GM21447 (cell line): ENCODE results near the gene RNF187.

Experiments used
- ATAC-seq: cut with Tn5 transposase; IDR thresholded peaks from one replicate; pipeline ENCODE4 v1.9.1; 2021; ENCODE audit not compliant: unreplicated experiment

Gene RNF187

DNA sequence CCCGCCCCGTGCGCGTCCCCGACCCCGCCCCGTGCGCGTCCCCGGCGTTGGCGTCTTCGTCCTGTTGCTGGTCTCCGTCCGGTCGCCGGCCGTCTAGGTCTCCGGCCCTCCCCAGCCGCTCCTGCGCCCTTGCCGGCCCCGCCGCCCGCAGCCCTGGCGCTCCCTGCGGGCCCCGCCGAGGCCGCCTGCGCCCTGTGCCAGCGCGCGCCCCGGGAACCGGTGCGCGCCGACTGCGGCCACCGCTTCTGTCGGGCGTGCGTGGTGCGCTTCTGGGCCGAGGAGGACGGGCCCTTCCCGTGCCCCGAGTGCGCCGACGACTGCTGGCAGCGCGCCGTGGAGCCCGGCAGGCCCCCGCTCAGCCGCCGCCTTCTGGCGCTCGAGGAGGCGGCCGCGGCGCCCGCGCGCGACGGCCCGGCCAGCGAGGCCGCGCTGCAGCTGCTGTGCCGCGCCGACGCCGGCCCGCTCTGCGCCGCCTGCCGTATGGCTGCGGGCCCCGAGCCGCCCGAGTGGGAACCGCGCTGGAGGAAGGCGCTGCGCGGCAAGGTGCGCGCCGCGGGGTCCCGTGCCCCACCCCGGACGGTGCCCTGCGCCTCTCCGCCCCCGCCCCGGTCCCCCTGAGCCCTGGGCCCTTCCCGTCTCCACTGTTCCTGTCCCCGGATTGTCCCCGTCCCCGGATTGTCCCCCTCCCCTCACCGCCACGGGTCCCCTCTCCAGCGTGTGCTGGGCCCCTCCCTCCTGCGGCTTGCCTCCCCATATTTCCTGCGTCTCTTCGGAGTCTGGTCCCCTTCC is at the start of gene RNF187:
TSS of gene RNF187 (plus strand) at position 47 of the 789 bp plus-strand sequence.
- peak; percentile 59 for ATAC-seq

DNA sequence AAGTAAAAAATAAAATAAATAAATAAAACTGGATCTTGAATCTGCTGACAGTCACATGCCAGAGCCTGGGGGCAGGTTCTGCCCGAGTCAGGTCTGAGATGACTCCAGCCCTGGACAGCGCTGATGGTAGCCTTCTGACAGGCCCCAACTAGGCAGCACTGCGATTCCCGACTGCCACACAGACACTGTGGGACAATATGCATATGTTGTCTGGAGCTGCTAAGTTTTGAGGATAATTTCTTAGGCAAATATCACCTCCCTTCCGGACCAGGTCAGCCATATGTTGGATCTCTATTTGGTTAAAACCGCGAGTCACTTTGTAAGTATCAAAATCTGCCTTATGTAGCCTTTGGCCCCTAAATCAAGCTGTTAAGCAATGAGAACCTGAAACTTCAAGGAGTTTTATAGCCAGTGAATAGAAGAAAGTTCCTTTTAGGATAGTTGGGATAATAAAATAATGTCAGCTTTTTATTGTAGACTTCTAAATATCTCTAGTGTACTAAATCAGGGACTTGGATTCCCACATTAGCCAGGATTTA is 49.7 kb upstream of the RNF187 start:
- ATAC-seq: no peak

GRCh38 chr1:228438266-228438665 is 48.9 kb upstream of the RNF187 start:
- no peak for ATAC-seq

DNA sequence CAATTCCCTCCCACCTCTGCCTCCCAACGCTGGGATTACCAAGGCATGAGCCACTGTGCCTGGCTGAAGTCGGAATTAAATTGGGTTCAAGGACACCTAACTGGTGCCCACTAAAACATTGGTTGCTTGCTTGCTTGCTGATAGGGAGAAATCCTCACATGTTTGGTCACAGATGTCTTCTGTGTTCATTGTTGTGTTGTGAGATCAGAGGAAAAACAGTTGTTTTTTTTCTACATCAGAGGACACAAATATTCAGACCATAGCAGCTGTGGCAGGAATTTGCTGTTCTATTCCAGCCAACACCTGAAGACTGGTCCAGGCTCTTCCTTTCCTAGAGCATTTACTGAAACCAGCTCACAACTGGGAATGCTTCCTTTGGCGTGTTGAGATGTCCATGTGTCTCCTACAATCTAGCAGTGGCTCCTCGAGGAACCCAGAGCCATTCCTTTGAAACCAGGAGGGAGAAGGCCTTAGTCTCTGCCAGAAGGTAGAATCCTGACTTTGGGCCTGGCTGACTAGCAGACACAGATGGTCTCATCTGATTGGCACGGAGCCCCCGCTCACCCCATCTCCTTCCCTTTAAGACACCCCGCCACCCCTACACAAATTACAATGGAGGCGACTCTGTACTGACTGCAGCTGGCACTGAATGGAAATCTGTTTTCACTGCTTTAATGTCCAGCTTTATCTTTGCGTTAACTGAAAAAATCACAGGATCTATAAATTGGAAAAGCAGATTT is 46.3 kb upstream of the RNF187 start:
- ATAC-seq: no peak

DNA sequence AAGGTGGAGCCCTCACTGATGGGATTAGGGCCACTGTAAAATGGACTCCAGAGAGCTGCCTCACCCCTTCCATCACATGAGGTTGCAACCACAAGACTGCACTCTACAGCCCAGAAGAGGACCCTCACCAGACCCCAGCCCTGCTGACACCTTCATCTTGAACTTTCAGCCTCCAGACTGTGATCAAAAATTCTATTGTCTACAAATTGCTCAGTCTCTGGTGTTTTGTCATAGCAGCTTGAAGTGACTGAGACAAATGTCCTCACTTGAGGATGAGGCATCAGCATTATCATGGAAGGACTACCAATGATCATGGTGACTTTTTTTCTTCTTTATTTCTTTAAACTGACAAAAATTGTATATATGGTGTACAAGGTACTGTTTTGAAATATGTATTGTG is 43.8 kb upstream of the RNF187 start:
- ATAC-seq: no peak

DNA sequence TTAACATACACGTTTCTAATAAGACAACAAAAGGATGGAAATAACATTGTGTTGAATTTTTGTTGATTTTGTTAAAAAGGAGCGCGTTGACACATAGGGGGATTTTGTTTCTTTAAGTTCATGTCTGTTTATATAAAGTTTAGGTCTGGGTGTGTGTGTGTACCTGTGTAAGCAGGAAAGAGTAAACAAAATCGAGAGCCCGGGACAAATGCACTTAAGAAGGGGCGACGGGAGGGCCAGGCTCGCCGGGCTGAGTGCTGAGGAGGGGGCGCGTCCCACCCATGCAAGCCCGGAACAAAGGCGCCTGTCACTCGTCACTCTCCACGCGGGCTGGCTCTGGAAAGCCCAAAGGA is 41.7 kb upstream of the RNF187 start:
- ATAC-seq: no peak

- peak; percentile 77 for ATAC-seq
Observed at GRCh38 chr1:228445843-228446650, 41.1 kb upstream of the RNF187 start.

DNA sequence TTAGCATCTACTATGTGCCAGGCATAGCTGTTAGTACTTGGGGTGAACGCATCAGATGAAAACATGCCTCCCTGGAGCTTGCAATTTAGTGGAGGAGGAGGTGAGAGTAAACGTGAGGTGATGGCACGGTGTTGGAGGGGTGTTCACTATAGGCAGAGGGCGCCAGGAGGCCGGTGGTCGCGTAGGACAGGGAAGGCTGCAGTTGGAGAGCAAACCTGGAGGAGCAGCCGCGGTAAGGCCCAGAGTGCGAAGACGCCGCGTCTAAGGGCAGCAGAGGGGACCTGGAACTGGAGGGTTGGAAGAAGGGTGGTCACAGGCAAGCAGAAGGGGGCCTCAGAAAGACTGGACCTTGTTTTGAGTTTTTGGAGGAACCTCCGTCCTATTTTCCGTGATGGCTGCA is 40.3 kb upstream of the RNF187 start:
- no peak for ATAC-seq

GRCh38 chr1:228448372-228448771 is 38.8 kb upstream of the RNF187 start:
- no peak for ATAC-seq

DNA sequence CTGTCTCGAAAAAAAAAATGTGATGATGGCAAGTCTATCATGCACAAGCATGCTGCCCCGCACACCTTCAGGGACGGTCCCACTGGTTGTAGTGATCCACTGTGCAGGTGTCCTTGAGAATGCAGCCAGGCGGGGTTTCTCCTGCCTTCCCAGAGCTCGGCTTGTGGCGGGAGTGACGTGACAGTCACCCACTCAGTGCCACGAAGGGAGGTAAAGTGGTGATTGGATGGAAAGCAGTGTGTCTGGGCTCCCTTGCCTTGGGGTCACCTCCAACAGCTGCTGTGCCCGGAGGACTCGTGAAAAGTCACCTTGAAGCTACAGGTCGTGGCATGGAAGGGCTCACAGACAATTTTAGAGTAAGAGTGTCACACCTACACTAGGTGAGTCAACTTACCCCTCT is 37.0 kb upstream of the RNF187 start:
- no peak for ATAC-seq

GRCh38 chr1:228452194-228453021 is 34.8 kb upstream of the RNF187 start:
- ATAC-seq: no peak

DNA sequence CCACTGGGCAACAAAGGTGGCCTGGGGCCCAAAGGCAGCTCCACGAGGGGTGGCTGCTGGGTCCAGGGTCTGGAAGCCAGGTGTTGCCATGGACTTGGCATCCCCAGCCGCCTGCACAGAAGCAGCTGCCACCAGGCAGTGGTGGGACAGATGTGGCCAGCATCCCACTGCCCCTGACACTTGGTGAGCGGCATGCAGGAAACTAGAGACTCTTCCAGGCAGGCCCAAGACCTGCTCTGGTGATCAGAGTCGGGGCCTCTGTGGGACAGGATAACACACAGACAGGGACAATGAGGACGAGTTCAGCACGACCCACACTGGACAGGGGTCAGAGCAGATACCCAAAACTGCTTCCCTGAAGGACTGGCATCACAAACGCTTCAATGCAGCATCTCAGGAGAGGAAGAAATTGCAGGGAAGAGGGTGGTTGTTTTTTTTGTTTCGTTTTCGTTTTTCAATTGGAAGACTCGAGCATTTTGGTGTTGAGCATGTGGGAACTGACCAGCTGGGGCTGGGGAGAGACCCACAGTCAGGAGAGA is 34.1 kb upstream of the RNF187 start:
- no peak for ATAC-seq

DNA sequence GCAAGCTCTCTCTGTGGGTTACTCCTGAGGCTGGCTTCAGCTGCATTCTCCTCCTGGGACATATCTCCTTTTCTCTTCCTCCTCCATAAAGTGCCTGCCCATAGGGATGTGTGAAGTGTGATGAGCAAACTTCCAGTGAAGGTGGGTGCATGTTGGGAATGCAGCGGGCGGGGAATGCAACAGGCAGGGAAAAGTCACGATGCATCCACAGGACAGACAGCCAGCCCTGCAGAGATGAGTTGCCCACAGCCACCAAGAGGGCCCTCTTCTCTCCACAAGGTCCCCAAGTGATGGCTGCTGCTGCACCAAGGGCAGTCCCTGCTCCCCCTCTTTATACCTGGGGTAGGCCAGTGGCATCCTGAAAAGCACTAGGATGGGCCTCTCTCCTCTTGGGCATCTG is 33.6 kb upstream of the RNF187 start:
- no peak for ATAC-seq

DNA sequence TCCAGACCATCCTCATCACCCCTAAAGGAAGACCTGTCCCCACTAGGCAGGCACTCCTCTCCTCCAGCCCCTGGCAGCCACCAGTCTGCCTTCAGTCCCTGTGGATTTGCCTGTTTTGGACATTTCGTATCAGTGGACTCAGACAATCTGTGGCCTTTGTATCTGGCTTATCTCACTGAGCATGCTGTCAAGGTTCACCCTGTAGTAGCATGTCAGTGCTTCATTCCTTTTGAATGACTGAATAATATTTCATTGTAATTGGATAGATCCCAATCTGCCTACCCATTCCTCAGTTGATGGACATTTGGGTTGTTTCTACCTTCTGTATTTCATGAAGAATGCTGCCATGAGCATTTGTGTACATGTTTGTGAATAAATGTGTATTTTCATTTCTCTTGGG is 32.9 kb upstream of the RNF187 start:
- ATAC-seq: no peak

GRCh38 chr1:228455715-228456114 is 31.5 kb upstream of the RNF187 start:
- ATAC-seq: no peak

DNA sequence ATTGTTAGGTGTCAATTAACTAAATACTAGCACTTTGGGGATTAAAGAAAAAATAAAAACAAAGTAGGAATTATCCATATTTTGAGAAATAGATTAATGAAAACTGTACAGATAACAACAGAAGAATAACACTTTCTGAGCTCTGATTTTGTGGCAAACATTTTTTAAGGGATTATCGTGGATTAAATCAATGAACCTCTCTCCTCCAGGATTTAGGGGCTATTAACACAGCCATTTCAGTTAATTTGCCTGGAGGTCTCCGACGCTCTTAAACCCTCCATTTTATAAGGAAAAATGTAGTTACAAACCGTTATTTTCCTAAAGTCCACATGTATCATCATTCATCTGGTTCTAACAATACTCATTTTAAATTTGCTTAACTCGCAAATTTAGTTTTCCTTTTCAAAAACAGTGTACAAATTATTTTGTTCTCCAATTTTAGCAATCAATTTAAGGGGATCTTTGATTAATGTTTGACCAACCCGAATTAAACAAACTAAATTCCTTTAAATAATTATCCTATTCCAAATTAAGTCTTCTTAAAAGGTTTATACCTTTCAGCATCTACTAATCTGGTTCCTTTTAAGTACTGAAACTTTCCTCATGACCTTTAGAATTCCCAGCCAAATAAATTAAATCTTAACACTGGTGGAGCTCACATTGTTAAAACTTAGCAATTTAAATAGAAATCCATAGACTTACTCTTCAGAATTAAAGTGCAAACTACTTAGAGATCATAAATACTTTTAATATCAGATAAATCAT is 30.7 kb upstream of the RNF187 start:
- ATAC-seq: no peak

DNA sequence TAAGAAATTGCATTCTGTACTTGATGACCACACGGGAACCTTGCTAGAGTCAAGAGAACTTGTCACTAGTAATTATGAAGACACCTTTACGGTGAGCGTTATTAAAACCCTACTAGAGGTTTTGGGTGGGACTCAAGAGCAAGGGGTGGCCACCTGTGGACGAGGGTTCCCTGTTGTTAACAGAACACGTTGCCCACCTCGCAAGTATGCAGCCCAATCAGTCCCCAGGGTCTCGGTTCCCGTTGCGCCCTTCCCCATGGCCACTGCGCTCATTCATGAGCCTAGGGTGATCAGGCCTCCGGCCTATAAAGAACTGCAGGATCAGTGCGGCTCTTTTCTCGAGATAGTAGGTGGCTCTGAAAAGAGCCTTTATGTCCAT is 30.2 kb upstream of the RNF187 start:
- ATAC-seq: peak; percentile 5

GRCh38 chr1:228457396-228458176 is 29.6 kb upstream of the RNF187 start:
- peak; percentile 88 for ATAC-seq
